NOMO-1 (cell line): ENCODE measurements around the gene MED17.

ENCODE experiments used
- DNase-seq, 2 experiments: peaks; one replicate each; lab custom pipeline; 2025; ENCODE audit not compliant: unreplicated experiment in 2 of 2; lab: John Stamatoyannopoulos, UW

MED17 gene

DNA sequence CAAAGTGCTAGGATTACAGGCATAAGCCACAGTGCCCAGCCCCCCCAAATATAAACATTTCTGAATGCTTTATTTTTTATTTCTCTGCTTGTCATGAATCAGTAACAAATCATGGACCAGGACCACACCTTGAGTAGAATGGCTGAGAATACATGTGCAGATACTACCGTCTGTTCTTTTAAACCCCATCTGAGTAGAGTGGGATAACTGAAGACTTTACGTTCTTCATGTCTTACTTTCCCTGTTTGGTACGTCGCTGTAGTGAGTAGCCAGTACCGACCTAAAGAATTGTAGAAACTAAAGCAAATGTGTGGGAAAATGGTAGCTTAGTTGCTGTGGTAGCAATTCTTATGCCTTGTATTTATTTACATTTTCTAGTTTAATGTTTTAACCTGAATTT, 29.9 kb downstream of the MED17 start:
- DNase-seq, result no peak

DNA sequence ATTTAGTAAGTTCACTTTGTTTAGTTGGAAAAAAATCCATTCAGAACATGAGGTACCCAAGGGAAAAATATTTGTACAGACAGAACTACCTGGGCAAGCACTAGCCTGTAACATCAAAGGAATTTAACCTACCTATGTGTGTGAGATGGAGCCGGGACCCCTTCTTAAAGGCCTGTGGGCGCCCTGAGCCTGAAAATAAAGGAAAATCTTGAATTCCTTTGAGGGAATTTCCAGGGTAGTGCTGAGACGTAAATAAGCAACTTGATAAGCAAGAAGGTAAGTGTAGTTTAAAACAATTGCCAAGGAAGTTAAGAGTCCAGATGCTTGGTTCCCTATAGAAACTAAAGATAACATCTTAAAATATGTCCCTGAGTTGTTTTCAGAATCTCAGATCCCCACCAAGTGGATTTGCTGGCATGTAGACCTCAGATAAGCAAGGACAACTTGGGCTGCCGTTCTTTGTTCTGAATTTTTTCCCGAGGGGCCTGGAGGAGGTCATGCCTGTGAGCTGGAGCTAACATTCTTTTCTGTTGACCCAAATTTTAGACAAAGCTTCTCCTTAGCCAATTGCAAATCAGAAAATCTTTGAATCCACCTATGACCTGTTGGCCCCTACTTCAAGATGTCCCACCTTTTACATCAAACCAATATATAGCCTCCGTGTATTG, 31.0 kb downstream of the MED17 start:
- no peak for DNase-seq

DNA sequence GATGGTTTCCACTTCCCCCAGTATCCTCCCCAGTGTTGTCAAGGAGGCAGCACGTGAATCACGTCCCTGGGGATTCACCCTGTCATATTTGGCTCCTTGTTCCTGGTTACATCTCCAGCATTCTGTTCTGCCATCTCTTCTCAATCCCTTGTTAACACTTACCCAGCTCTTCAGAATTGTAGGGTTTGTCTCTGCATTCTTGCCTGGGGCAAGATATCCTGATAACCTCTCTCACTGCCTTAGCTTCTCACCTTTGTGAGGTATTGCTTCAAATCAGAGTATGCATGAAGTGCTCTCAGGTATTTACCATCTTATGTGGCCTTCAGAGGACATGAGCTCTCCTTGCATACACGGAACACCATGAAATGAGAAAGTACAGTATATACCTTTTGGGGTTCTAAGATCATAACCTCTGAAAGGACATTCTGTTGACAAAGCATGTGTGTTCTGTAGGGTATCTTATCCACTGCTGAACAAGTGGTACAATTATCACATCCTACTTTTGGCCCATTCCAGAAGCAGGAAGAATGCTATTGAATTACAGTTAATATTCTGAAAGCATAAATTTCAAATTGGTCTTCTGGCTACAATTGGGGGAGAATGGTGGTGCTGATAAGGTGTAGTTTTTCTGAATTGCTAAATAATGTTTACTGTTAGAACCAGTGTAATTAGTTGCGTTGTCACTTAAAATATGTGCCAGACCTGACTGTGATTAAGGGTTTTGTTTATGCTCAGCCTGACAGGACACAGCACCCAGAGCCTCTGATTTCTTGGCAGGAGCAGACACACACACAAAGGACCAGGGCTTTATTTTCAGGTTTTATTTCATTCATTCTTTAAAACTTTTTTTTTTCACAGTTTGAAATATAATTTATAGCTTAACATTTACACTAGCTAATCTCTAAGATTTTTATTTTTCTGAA, 33.6 kb downstream of the MED17 start:
- no peak for DNase-seq

DNA sequence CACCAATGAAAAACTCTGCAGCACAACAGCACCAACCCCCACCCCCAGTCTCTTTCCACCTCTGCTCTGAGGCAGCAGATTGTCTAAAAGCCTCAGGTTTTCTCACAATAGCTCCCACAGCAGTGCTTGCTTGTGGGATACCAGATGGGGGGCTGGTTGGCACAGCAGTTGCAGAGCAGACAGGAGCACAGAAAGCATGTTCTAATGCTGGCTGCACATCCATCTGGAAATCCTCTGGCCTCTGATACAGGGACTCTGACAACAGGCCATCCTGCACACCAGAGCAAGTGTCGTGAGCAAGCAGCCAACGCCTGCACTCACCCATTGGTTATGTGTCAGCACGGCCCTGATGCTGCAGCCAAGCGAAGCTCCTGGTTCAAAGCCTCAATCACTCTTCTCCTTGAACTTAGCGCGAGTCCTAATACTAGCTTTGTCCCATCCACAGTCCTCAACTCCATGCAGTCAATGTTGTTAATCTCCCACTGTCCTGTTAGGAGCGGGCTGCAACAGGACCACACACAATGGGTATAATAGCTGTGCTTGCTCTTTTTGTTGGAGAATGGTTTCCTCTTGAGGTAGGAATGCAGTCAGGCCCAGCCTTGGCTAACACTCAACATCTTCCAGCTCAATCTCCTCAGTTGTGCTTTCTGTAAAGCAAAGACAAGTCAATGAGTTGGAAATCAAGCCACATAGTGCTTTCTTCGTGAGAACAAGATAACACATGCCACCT, 36.0 kb downstream of the MED17 start:
- no peak for DNase-seq

DNA sequence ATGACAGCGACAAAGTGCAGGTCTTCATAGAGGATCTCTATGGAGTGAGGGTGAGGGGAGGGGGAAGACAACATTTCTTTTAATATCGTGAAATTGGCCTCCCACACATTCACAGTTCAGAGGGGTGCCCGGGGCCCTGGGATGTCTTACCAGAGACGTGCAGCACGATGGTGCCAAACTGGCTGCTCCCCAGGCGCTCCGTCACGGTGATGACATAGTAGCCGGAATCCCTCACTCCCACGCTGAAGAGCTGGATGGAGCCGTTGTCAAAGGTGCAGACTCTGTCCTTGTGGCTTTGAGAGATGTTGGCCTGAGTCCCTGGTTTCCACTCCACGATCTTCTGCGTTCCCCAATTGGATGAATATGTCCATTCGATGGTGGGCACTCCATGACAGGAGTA, 36.8 kb downstream of the MED17 start:
- no peak for DNase-seq

DNA sequence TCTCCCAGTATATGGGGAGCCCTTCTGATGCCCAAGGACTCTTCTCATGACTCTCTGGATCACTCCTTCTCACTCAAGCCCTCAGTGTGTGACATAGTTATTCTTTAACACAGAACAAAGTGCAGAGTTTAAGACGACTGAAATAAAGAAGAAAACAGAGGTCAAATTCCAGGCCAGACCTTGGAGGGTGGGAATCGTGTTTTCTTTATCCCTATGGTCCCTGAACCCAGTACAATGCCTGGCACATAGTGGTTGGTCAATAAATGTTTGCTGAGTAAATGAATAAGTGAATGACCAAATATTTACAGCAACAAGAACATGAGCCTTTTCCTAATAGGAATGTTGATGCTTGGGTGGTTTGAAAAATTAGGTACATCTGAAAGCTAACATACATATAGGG, 37.5 kb downstream of the MED17 start:
- no peak for DNase-seq

DNA sequence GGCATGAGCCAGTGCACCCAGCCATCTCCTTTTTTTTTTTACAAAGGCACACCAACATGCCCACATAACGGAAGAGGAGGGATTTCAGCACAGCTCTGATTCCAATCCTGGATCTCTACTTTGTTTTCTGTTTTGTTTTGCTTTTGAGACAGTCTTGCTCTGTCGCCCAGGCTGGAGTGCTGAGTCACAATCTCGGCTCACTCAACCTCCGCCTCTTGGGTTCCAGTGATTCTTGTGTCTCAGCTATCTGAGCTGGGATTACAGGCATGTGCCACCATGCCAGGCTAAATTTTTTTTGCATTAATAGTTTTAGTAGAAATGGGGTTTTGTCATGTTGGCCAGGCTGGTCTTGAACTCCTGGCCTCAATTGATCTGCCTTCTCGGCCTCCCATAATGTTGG, 38.3 kb downstream of the MED17 start:
- DNase-seq, result no peak

DNA sequence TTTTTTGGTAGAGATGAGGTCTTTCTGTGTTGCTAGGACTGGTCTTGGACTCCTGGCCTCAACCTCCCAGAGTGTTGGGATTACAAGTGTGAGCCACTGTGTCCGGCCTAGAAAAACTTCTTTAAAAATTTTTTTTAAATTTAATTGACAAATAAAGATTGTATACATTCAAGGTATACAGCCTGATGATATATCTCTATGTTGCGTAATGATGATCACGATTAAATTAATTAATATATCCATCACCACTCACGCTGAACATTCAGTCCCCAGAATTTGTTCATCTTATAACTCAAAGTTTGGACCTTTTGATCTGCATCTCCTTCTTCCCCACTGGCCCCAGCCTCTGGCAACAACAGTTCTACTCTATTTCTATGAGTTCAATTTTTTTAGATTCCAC, 39.1 kb downstream of the MED17 start:
- no peak for DNase-seq

DNA sequence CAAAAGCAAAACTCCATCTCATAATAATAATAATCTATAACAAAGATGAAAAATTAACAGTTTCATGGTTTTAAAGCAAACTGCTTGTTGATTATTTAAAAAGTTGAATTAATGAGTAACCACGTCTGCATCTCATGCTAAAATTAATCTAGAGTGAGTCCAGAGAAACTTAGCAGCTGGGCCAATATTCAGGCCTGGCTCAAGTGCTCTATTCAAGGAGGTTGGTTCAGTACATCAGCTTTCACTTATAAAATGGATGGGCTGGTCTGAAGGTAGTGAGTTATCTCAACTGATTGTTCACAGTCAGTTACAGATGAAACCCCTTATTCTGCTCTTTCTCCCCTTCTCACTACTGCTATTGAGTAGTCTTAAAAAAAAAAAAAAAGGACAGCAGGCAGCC, 43.3 kb downstream of the MED17 start:
- no peak for DNase-seq

DNA sequence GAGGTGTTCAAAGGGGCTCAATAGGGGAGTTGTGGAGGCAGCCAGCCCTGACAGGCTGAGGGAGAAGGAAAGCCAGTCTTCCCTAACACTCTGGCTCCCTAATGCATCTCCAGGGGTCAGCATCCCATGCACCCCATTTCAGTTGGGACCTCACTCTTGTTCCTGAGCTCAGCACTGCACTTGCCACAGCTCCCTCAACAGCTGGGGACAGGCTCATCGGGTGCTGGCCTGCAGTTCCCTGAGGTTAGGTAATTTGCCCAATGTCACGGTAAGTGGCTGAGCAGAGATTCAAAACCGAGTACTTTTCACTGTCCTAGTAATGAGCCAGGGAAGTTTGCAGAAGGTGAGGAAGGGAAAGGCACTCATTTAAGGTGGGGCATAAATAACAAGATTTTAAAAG, 45.5 kb downstream of the MED17 start:
- DNase-seq, result no peak

DNA sequence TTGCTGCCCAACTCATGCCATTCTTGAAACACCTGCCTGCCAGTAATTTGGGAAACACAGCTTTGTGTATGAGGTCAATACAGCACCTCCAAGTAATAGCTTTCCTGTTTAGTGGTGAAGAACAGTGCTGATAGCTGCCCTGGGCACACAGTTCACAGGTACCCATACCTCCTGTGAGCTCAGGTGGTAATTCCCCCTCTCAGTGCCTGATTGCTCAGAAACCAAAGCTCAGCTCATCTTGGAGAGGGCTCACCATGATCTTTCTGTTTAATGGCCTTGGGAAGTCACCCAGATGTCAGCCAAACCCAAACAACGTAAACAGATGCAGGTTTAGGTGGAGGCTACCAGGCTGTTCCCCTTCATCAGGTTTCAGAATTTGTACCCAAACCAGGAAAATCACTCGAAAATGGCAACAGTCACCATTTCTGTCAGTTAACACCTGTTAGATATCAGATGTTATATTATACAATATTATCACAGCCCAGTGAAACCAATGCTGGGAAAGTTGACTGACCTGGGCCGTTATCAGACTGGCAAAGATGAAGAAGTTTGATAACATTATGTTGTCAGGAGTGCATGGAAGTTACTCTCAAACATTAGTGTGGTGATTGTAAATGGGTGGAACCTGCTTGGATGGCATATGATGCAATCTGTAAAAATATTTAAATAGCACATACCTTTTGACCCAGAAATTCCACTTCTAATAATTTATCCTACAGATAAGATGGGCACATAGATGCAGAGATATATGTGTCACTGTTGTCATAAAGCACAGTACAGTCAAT, 47.5 kb downstream of the MED17 start:
- DNase-seq, result no peak

DNA sequence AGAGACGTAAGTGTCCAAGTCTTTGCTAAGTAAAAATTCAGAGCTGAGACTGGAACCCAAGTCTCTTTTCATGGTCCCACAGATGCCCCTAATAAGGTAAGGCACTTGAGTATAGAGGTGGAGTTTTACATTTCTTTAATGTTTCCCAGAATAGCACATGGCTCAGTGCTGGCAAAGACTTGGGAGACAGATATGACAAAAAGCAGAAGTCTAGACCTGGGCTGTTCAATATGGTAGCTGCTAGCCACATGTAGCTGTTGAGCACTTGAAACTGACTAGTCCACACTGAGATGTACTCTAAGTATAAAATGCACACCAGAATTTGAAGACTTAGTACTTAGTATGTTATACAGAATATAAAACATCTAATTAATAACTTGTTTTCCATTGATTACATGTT, 48.7 kb downstream of the MED17 start:
- DNase-seq, result no peak

DNA sequence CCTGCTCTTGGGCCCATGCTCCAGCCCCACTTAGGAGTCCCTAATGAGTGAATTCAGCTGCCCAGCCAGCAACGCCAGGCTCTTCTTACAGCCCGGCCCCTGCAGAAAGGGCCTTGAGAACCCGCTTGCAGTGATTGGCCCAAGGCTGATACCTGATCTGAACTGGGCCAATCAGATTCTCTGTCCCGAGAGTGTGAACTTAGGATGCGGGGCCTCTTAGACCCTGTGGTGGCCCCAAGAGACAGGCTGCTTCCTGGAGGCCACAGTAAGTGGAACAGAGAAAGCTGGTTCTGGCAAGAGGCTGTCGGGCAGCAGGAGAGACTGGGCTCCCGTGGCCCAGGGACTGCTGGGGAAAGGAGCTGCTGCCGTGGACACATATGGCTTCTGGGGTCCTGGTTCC, 54.9 kb downstream of the MED17 start:
- DNase-seq, result no peak

DNA sequence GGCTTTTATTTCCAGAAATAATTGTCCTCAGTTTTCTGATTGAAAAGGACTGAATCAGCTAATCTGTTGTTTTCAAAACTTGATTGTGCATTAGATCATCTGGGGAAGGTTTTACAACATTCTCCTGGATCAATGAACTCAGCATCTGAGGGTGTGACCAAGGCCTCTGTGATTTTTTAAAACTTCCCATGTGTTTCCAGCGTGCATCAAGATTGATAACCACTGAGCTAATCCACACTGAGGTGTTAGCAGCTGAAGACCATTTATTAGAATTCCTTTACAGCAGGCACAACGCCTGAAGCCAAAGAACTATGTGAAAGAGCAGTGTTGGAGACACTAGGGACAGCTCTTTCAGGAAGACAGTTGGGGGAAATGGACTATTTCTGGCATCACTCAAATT, 56.1 kb downstream of the MED17 start:
- no peak for DNase-seq

DNA sequence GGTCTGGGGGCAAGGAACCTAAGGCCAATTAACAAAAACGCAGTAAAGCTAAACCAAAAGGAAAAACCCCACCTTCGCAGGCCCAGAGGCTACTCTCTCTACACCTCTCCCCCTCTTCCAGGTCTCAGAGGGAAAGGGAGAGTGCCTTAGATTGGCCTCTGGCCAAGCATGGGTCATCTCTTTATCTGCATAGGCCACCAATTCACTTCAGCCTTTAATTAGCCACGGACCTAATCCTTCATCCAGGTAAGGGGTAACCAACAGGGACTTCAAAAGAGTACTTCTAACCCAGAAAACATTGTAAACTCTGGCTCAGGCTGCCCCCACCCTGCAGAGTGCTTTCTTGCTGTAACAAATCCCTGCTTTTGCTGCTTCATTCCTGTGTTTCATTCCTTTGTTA, 56.9 kb downstream of the MED17 start:
- no peak for DNase-seq

DNA sequence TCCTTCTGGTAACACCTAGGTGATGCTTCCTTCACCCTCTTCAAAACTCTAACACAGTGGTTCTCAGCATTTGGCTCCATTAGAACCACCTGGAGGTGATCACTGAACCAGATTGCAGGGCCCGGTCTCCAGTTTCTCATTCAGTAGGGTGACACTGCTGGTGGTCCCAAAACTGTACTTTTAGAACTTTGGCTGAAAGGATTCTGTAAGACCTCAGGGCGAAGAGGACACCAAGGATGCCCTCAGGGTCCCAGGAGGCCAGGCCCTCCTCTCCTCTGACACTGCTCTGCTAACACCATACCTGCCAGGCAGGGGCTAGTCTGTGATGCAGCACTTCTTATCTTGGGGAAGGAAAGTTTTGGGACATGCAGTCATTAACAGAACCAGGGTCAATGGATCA, 57.4 kb downstream of the MED17 start:
- DNase-seq, result no peak

DNA sequence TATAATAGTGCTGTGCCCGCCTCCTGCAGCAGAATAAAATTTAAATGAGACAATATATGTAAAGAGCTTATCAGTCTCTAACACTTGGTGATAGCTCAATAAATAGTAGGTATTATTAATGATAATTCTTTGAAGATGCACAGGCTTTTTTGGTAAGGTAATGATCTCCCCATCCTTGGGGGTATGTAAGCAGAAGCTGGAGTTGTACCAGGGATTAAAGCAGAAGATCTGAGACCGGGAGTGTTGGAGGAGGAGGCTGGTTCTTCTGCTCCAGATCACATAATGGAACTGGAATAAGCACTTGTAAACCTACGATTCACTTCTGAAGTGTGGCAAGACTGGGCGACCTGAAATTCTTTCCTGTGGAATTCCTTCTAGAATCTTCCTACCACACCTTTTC, 58.0 kb downstream of the MED17 start:
- DNase-seq, result no peak

DNA sequence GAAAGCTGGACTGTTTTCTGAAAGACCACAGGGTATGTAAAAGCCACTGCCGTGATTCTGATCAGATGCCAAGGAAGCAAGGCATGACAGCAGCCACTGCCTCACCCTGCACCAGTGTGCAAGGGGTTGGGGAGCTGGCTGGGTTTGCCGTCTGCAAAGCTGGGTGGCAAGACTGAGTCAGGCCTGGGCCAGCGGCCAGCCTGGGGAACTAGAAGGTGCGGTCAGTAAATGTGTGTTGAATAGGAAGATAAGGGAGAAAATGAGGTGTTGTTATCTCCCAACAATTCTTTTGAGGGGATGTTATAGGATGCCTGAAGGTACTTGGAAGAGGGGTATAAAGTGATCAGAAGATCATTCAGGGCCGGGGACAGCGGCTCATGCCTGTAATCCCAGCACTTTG, 58.4 kb downstream of the MED17 start:
- no peak for DNase-seq

DNA sequence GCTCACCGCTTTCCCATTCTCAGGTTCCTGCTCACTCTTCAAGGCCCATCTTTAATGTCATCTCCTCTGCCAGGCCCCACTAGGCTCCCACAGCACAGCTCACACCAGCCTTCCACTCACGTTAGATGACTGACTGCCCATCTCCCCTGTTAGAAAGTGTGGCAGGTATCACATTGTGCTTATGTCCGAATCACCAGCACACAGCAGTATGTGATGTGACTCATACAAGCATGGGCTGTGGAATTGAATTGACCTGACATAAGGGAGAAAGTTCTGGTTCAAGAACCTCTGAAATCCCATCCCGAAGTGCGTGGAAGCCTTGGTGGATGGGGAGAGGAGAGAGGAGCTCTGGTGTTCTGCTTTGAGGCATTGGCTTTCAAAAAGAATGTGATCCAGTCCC, 59.8 kb downstream of the MED17 start:
- no peak for DNase-seq

DNA sequence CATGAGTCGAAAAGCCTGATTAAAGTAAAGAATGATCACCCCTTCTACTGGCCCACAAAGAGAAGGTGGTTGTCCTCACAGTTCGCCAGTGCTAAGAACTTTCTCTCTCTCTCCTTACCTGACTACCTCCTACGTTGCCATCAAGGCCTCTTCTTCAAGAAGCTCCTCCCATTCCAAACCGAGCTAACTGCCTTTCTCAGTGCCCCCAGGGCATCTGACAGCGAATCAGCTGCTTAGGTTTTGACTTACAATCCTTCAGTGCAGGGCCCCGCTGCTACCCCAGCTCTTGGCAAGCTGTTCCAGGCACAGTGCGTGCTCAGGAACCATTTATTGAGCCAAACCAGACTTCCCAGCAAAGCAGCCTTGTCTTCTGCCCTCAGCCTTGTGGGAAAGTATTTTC, 60.5 kb downstream of the MED17 start:
- DNase-seq, result no peak
